ENCODE results near the gene GOLGA3. TPM values are rescaled to one million over a fixed set of nuclear protein-coding genes. Genes with fewer than 3 reads are reported as not detected.

The GOLGA3 gene
- total RNA-seq, 1 donor from 2014 or later, result 33.4 TPM

DNA sequence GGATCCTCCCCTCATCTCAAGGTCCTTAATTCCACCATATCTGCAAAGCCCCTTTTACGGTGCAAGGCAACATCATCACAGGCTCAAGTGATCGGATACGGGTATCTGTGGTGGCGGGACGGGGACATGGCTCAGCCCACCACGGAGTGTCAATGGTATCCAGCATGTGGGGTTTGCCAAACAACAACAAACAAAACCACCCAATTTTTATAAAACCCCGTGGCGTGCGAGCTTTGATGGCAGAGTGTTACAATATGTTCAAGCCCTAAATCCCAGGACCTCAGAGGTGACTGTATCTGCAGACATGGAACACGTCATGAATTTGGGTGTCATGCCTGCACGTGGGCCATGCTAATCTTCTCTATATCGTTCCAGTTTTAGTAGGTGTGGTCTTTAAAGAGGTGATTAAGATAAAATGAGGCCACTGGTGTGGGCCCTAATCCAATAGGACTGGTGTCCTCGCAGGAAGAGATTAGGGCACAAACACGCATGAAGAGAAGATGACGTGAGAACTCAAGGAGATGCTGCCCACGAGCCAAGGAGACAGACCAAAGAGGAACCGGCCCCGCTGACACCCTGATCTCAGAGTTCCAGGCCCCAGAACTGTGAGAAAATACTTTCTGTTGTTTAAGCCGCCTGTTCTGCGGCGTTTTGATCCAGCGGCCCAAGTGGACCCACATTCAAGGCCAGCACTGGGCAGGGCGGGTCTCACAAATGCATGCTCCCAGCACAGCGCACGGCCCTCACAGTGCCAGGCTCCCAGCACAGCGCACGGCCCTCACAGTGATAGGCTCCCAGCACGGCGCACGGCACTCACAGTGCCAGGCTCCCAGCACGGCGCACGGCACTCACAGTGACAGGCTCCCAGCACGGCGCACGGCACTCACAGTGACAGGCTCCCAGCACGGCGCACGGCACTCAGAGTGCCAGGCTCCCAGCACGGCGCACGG is 6.7 kb upstream of the GOLGA3 start:
- Mint-ChIP-seq H3K9me3 (no peaks in the 10 kb centered on the region), H3K36me3 (ENCODE audit: low read depth) (peaks cover 5% of the 10 kb centered on the region), H3K27ac (ENCODE audit: unreplicated experiment) (no peak overlapping the region), H3K4me3 (no peak overlapping the region), H3K4me1 (no peaks in the 10 kb centered on the region), H3K27me3 (ENCODE audit: low read depth) (no peaks in the 10 kb centered on the region)
- TF ChIP-seq, protein P1, sequence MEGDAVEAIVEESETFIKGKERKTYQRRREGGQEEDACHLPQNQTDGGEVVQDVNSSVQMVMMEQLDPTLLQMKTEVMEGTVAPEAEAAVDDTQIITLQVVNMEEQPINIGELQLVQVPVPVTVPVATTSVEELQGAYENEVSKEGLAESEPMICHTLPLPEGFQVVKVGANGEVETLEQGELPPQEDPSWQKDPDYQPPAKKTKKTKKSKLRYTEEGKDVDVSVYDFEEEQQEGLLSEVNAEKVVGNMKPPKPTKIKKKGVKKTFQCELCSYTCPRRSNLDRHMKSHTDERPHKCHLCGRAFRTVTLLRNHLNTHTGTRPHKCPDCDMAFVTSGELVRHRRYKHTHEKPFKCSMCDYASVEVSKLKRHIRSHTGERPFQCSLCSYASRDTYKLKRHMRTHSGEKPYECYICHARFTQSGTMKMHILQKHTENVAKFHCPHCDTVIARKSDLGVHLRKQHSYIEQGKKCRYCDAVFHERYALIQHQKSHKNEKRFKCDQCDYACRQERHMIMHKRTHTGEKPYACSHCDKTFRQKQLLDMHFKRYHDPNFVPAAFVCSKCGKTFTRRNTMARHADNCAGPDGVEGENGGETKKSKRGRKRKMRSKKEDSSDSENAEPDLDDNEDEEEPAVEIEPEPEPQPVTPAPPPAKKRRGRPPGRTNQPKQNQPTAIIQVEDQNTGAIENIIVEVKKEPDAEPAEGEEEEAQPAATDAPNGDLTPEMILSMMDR (conservative IDR thresholded peaks at IDR 0.05), result no peak
- no peak for DNase-seq (ENCODE audit: low read depth, low spot score)

DNA sequence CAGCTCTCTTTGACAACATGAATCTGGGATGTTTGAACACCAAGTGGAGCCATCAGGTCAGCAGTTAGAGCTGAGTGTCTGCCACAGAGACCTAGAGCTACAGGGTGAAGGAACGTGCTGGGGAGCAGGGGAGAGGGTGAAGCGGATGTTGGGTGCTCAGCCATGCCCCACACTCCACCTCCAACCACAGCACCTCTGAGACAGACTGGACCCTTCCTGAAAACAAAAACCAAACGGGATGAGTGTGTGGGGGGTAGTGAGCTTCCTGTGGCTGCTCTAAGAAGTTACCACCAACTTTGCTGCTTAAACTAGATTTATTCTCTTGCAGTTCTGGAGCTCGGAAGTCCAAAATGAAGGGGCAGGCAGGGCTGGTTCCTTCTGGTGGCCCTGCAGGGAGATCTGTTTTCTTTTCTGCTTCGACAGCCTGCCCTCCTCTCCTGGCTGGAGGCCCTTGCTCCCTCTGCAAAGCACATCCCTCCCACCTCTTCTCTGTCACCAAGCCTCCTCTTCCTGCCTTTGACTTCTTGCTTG is 5.6 kb upstream of the GOLGA3 start:
- DNase-seq (ENCODE audit: low read depth, low spot score), result no peak
- H3K4me3 Mint-ChIP-seq, result no peak overlapping the region
- TF ChIP-seq, protein P1 (conservative IDR thresholded peaks at IDR 0.05), result no peak
- H3K27ac Mint-ChIP-seq (ENCODE audit: unreplicated experiment), result no peak overlapping the region
- no peaks in the 10 kb centered on the region for H3K27me3 Mint-ChIP-seq (ENCODE audit: low read depth)
- H3K9me3 Mint-ChIP-seq, result no peaks in the 10 kb centered on the region
- peaks cover 4% of the 10 kb centered on the region for H3K4me1 Mint-ChIP-seq
- no peaks in the 10 kb centered on the region for H3K36me3 Mint-ChIP-seq (ENCODE audit: low read depth)

DNA sequence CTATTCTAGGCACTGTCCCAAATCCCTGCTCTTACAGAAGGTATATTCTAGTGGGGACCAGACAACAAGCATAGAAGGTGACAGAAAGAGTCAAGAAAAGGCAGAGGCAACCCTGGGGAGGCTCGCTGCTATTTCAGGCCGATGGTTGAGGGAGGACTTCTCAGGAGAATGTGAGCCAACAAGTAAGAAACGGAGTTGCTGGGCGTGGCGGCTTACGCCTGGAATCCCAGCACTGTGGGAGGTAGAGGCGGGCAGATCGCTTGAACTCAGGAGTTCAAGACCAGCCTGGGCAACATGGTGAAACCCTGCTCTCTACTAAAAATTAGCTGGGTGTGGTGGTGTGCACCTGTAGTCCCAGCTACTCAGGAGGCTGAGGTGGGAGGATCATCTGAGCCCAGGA is 4.7 kb upstream of the GOLGA3 start:
- Mint-ChIP-seq H3K27me3 (ENCODE audit: low read depth) (no peaks in the 10 kb centered on the region), H3K27ac (ENCODE audit: unreplicated experiment) (no peak overlapping the region), H3K36me3 (ENCODE audit: low read depth) (no peaks in the 10 kb centered on the region), H3K4me1 (peaks cover 9% of the 10 kb centered on the region), H3K9me3 (no peaks in the 10 kb centered on the region), H3K4me3 (no peak overlapping the region)
- TF ChIP-seq, protein P1 (conservative IDR thresholded peaks at IDR 0.05), result no peak
- DNase-seq (ENCODE audit: low read depth, low spot score), result no peak

DNA sequence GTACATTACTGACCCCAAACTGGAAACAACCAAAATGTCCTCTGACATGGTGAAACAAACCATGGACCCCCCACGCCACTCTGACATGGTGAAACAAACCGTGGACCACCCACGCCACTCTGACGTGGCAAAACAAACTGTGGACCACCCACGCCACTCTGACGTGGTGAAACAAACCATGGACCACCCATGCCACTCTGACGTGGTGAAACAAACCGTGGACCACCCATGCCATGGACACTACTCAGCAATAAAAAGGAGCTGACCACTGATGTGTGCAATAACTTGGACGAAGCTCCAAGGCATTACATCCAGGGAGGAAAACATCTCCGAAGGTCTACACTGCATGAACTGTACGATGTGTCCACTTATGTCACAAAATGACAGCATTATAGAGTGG is 3.1 kb upstream of the GOLGA3 start:
- TF ChIP-seq, protein P1 (conservative IDR thresholded peaks at IDR 0.05), result no peak
- no peaks in the 10 kb centered on the region for H3K27me3 Mint-ChIP-seq (ENCODE audit: low read depth)
- no peak overlapping the region for H3K27ac Mint-ChIP-seq (ENCODE audit: unreplicated experiment)
- no peak for DNase-seq (ENCODE audit: low read depth, low spot score)
- no peaks in the 10 kb centered on the region for H3K36me3 Mint-ChIP-seq (ENCODE audit: low read depth)
- no peaks in the 10 kb centered on the region for H3K9me3 Mint-ChIP-seq
- no peak overlapping the region for H3K4me3 Mint-ChIP-seq
- peaks cover 24% of the 10 kb centered on the region for H3K4me1 Mint-ChIP-seq

DNA sequence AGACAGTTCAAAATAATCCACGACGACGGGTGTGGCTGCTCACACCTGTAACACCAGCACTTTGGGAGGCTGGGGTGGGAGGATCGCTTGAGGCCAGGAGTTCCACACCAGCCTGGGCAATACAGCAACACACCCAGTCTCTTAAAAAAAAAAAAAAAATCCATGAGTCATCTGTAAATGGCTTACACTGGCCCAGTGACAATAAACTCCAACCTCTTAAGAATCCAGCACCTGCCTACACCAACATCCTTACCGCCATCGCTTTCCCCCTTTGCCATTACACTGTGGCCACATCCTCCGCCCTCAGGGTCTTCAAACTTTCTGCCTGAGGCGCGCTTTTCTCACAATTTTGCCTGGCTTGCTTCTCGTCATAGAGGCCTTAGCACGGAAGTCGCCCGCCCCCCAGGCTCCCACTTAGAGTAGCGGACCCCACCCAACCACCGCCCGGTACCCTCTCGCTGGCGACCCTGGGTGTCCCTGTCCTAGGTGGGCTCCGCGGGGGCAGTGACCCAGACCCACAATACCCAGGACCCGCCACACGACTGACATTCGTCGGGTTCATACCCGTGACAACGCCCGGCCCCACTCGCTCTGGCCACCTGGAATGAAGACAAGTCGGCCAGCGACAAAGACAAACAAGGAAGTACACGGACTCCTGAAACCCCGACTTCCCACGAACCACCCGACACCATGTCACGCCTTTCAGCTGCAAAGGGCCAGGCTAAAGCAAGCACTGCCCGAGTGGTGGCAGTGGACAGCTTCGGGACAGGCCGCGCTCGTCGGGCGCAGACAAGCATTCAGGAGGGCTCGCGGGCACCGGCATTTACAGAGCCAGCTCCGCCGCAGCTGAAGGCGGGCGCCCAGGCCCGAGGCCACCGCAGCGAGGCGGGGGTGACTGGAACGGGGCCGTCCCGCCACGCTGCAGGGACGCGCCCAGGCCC is 636 bp downstream of the GOLGA3 start:
- Mint-ChIP-seq H3K27me3 (ENCODE audit: low read depth) (no peaks in the 10 kb centered on the region), H3K9me3 (no peaks in the 10 kb centered on the region), H3K27ac (ENCODE audit: unreplicated experiment) (peak overlapping the region; percentile 92), H3K4me3 (peak overlapping the region; percentile 91), H3K4me1 (peaks cover 29% of the 10 kb centered on the region), H3K36me3 (ENCODE audit: low read depth) (peaks cover 2% of the 10 kb centered on the region)
- TF ChIP-seq, protein P1 (conservative IDR thresholded peaks at IDR 0.05), result no peak
- DNase-seq (ENCODE audit: low read depth, low spot score), result peak; percentile 5

All from neural crest cell (in vitro differentiated cells).